DND-41 (cell line): Measurements from ENCODE around the gene ZNF213.

Experiments used
- ATAC-seq: fragments of 200-7000 bp; cut with Tn5 transposase; 3 replicates; pipeline ENCODE4 v1.9.1; 2021; ENCODE audit warnings: low read depth; ENCODE audit not compliant: insufficient read depth
- DNase-seq: peaks from one replicate; pipeline ENCODE4 v3.0.0-alpha.2; 2020
- H2AFZ ChIP-seq: 2 replicates; pipeline ENCODE4 v1.6.0; 2012; ENCODE audit warnings: low read depth, low read length
- H3K27ac ChIP-seq: 2 replicates; pipeline ENCODE4 v1.5.1; 2012; ENCODE audit warnings: low read length, inconsistent platforms
- H3K27me3 ChIP-seq: fragments of 200-600 bp; sonication (generic); 2 replicates; pipeline ENCODE4 v1.6.0; 2012; ENCODE audit warnings: low read length, mild to moderate bottlenecking, inconsistent platforms; ENCODE audit not compliant: insufficient read depth, poor library complexity
- H3K36me3 ChIP-seq: 2 replicates; pipeline ENCODE4 v1.5.1; 2012; ENCODE audit warnings: low read length, inconsistent platforms; ENCODE audit not compliant: insufficient read depth
- H3K4me1 ChIP-seq: 2 replicates; pipeline ENCODE4 v1.5.1; 2012; ENCODE audit warnings: mild to moderate bottlenecking, low read length; ENCODE audit not compliant: insufficient read depth
- H3K4me2 ChIP-seq: 2 replicates; pipeline ENCODE4 v1.6.0; 2012; ENCODE audit warnings: mild to moderate bottlenecking, moderate library complexity, low read length, inconsistent platforms; ENCODE audit not compliant: insufficient read depth
- H3K4me3 ChIP-seq, 2 experiments: fragments of 200-600 bp in 1 of 2; shearing (Covaris generic) in 1 of 2; 2 replicates each; pipeline ENCODE4 v1.5.1; 2012 to 2016; ENCODE audit warnings: inconsistent platforms in 2 of 2, low read length in 2 of 2, mild to moderate bottlenecking in 2 of 2, low read depth in 1 of 2, moderate library complexity in 1 of 2
- H3K79me2 ChIP-seq: 2 replicates; pipeline ENCODE4 v1.6.0; 2012; ENCODE audit warnings: low read length, inconsistent platforms; ENCODE audit not compliant: insufficient read depth
- H3K9ac ChIP-seq: 2 replicates; pipeline ENCODE4 v1.6.0; 2012; ENCODE audit warnings: low read depth, mild to moderate bottlenecking, inconsistent platforms, low read length, moderate library complexity
- H3K9me3 ChIP-seq: 2 replicates; pipeline ENCODE4 v1.5.1; 2012; ENCODE audit warnings: low read length, moderate library complexity, mild to moderate bottlenecking, inconsistent platforms; ENCODE audit not compliant: insufficient read depth, severe bottlenecking
- H4K20me1 ChIP-seq: 2 replicates; pipeline ENCODE4 v1.6.0; 2012; ENCODE audit warnings: low read length; ENCODE audit not compliant: insufficient read depth
- EZH2 ChIP-seq: IDR thresholded peaks from 3 replicates; pipeline ENCODE4 v1.6.1; 2012; ENCODE audit warnings: borderline replicate concordance, low read depth, mild to moderate bottlenecking, moderate library complexity, low read length, inconsistent platforms; ENCODE audit not compliant: severe bottlenecking
- TF ChIP-seq, protein P1 (sequence below): IDR thresholded peaks from 2 replicates; pipeline ENCODE4 v1.5.1; 2012; ENCODE audit warnings: borderline replicate concordance, low read length, moderate library complexity, mild to moderate bottlenecking; ENCODE audit not compliant: poor library complexity, severe bottlenecking; ENCODE audit errors: extremely low read depth

Gene ZNF213

GRCh38 chr16:3106205-3106928 is 28.5 kb upstream of the ZNF213 start:
- ATAC-seq (peak; percentile 99), DNase-seq (peak; percentile 79)
- no peaks in the 10 kb centered on the region for H3K36me3 ChIP-seq
- H3K4me1 ChIP-seq: peaks cover 22% of the 10 kb centered on the region
- no peak overlapping the region for H3K27ac ChIP-seq
- no peaks in the 10 kb centered on the region for H3K27me3 ChIP-seq
- TF ChIP-seq, protein P1, sequence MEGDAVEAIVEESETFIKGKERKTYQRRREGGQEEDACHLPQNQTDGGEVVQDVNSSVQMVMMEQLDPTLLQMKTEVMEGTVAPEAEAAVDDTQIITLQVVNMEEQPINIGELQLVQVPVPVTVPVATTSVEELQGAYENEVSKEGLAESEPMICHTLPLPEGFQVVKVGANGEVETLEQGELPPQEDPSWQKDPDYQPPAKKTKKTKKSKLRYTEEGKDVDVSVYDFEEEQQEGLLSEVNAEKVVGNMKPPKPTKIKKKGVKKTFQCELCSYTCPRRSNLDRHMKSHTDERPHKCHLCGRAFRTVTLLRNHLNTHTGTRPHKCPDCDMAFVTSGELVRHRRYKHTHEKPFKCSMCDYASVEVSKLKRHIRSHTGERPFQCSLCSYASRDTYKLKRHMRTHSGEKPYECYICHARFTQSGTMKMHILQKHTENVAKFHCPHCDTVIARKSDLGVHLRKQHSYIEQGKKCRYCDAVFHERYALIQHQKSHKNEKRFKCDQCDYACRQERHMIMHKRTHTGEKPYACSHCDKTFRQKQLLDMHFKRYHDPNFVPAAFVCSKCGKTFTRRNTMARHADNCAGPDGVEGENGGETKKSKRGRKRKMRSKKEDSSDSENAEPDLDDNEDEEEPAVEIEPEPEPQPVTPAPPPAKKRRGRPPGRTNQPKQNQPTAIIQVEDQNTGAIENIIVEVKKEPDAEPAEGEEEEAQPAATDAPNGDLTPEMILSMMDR: no peak
- no peak for TF ChIP-seq EZH2
- peak overlapping the region in 1 of 2 experiments; percentile 57; a peak in 2 of 4 replicates for H3K4me3 ChIP-seq
- H3K4me2 ChIP-seq: peak overlapping the region; percentile 96
- H3K79me2 ChIP-seq: no peaks in the 10 kb centered on the region
- H4K20me1 ChIP-seq: no peaks in the 10 kb centered on the region
- H3K9me3 ChIP-seq: no peaks in the 10 kb centered on the region
- H2AFZ ChIP-seq: peak overlapping the region; percentile 58
- H3K9ac ChIP-seq: peak overlapping the region; percentile 36; the same call in 1 of the 2 replicates

DNA sequence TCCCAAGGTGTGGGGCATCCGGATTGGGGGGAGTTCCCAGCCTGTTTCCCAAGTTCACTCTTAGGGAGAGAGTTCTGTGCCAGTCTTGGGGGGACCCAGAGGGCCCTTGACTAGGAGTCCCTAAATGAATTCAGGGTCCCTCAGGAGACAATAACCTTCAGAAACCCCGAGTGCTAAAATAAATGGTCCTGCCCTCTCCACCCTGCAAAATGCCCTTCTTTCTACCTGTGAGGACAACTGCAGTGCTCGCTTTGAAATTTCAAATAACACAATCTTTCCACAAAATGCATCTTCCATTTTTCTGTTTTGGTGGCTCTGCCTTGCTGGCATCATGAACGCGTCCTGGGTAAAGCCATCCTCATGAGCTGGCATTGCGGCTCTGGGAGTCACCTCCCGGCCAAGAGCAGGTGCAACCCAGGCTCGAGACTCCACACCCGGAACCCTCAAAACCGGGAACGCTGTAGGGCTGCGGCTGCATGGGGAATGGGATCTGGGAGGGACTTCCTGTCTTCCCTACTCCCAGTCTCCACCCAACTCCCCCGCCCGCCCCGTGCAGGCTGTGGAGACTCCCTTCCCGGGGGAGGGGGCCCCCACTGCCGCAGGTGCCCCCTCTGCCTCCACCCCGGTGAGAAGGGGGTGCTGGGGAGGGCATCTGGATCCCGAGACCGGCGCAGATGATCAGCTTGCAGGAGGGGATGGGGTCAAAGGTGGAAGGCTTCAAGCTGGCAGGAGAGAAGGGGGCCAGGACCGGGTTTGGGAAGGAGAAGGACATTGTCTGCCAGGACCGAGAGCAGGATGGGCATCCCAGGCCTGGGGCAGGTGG is 22.6 kb upstream of the ZNF213 start, which contains the start of gene ZNF205:
ZNF205 (plus strand) TSS at position 529 of the 823 bp plus-strand sequence. CDS start 845 bp downstream, outside the sequence.
- Histone ChIP-seq H3K9me3 (no peaks in the 10 kb centered on the region), H3K27ac (no peak within 1 kb of the TSS), H4K20me1 (no peaks in the 10 kb centered on the region), H3K4me2 (no peak within 1 kb of the TSS), H3K4me3 (no peak within 1 kb of the TSS), H3K4me1 (peaks cover 3% of the 10 kb centered on the region), H3K27me3 (no peaks in the 10 kb centered on the region), H2AFZ (no peak within 1 kb of the TSS), H3K79me2 (no peaks in the 10 kb centered on the region), H3K36me3 (no peaks in the 10 kb centered on the region), H3K9ac (no peak within 1 kb of the TSS)
- no peak for TF ChIP-seq EZH2
- TF ChIP-seq, protein P1: no peak
- DNase-seq: no peak
- no peak for ATAC-seq

DNA sequence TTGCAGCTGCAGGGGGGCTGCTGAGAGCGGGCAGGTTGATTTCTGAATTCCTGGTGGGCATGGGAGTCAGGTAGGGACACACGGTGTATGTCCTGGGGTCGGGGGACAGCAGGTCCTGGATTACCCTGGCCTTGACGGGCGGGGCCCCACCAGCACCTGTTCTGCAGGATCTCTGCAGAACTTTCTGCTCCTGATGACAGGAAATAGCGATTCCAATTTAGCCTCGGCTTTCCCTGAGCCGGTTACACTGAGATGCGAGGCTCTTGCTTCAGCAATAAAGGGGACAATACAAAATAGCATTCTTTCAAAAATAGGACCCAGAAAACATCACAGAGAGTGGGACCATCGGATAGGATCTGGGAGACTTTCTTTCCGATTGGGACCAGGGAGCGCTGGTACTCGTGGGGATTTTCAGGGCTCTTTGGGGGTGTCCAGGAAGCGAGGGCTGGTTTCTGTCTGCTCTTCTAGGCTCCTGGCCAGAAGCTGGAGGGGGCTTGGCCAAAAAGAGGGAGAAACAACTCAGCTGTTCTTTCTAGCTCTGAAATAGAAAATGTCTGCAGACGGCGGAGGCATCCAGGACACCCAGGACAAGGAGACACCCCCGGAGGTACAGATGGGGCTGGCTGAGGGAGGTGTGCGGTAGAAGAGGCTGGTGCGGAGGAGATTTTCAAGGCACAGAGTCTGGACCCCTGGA is 21.8 kb upstream of the ZNF213 start:
- no peaks in the 10 kb centered on the region for H3K4me1 ChIP-seq
- no peak overlapping the region for H3K4me3 ChIP-seq
- no peak for ATAC-seq
- no peak overlapping the region for H2AFZ ChIP-seq
- DNase-seq: no peak
- no peaks in the 10 kb centered on the region for H3K79me2 ChIP-seq
- H4K20me1 ChIP-seq: no peaks in the 10 kb centered on the region
- no peaks in the 10 kb centered on the region for H3K9me3 ChIP-seq
- H3K27ac ChIP-seq: no peak overlapping the region
- TF ChIP-seq EZH2: no peak
- TF ChIP-seq, protein P1: no peak
- H3K27me3 ChIP-seq: no peaks in the 10 kb centered on the region
- no peak overlapping the region for H3K9ac ChIP-seq
- H3K4me2 ChIP-seq: no peak overlapping the region
- H3K36me3 ChIP-seq: no peaks in the 10 kb centered on the region
